Dermis microvascular lymphatic vessel endothelial cell (primary cell): ENCODE data around the gene PLXNC1. TPM values are rescaled to one million over a fixed set of nuclear protein-coding genes. Genes with fewer than 3 reads are reported as not detected.

Experiments used
- DNase-seq, 2 donors: peaks; one replicate each; pipeline versions ENCODE4 v3.0.0 to v3.0.0-alpha.2; 2010; ENCODE audit warnings: low read depth in 2 of 2
- total RNA-seq: library from RNA; depleted of rRNA; stranded (reverse); fragments of >200 nt; gene quantifications from 2 replicates; pipeline ENCODE4 v1.2.1, GENCODE V29; 2014

Gene PLXNC1
- total RNA-seq, 1 donor from 2014 or later, result 0.13 TPM

GRCh38 chr12:94157981-94158411 is 9.6 kb downstream of the PLXNC1 start:
- no peak for DNase-seq

GRCh38 chr12:94158666-94159065 is 10.3 kb downstream of the PLXNC1 start:
- no peak for DNase-seq

GRCh38 chr12:94162108-94162507 is 13.7 kb downstream of the PLXNC1 start:
- no peak for DNase-seq

GRCh38 chr12:94163850-94164249 is 15.5 kb downstream of the PLXNC1 start:
- no peak for DNase-seq

- no peak for DNase-seq
Measured at GRCh38 chr12:94165138-94165537, 16.8 kb downstream of the PLXNC1 start.

- DNase-seq, result no peak
Measured at GRCh38 chr12:94165670-94166364, 17.4 kb downstream of the PLXNC1 start.

- DNase-seq, result no peak
Measured at GRCh38 chr12:94167071-94167755, 18.8 kb downstream of the PLXNC1 start.

- DNase-seq, result no peak
Measured at GRCh38 chr12:94167756-94168416, 19.5 kb downstream of the PLXNC1 start.

- no peak for DNase-seq
Measured at GRCh38 chr12:94169495-94169894, 21.1 kb downstream of the PLXNC1 start.

GRCh38 chr12:94169966-94170689 is 21.8 kb downstream of the PLXNC1 start:
- DNase-seq, result no peak

- DNase-seq, result no peak
Measured at GRCh38 chr12:94170690-94171594, 22.6 kb downstream of the PLXNC1 start.

- no peak for DNase-seq
Measured at GRCh38 chr12:94171595-94171930, 23.2 kb downstream of the PLXNC1 start.

- no peak for DNase-seq
Measured at GRCh38 chr12:94172031-94172430, 23.7 kb downstream of the PLXNC1 start.

GRCh38 chr12:94172973-94173372 is 24.6 kb downstream of the PLXNC1 start:
- no peak for DNase-seq

GRCh38 chr12:94173660-94174265 is 25.4 kb downstream of the PLXNC1 start:
- no peak for DNase-seq

GRCh38 chr12:94174576-94174975 is 26.2 kb downstream of the PLXNC1 start:
- DNase-seq, result no peak

- no peak for DNase-seq
Measured at GRCh38 chr12:94175763-94176668, 27.6 kb downstream of the PLXNC1 start.

GRCh38 chr12:94178054-94178453 is 29.7 kb downstream of the PLXNC1 start:
- no peak for DNase-seq

GRCh38 chr12:94178882-94179281 is 30.5 kb downstream of the PLXNC1 start:
- no peak for DNase-seq

- no peak for DNase-seq
Measured at GRCh38 chr12:94179723-94180122, 31.3 kb downstream of the PLXNC1 start.
